Right lobe of liver (tissue), 6 donors: ENCODE measurements around the gene FAM168A. TPM values are rescaled to one million over a fixed set of nuclear protein-coding genes. Genes with fewer than 3 reads are reported as not detected.

ENCODE experiments used
- ATAC-seq, 4 donors: fragments of 200-7000 bp; cut with Tn5 transposase; one replicate each; pipeline ENCODE4 v1.9.1; 2020; ENCODE audit warnings: mild to moderate bottlenecking in 4 of 4, moderate library complexity in 4 of 4
- DNase-seq, 3 donors: peaks; one replicate each; pipeline ENCODE4 v3.0.0-alpha.2; 2020
- H3K27ac ChIP-seq, 3 donors: fragments of 200-600 bp; one replicate each; pipeline ENCODE4 v1.8.0; 2022
- H3K27me3 ChIP-seq, 2 donors: fragments of 200-600 bp; one replicate each; pipeline ENCODE4 v1.8.0; 2022
- H3K36me3 ChIP-seq, 4 donors: fragments of 200-600 bp; sonication (generic) in 1 of 4; one replicate each; pipeline versions ENCODE4 v1.5.1 to v1.8.0; 2017 to 2022; ENCODE audit warnings: control low read depth in 1 of 4
- H3K4me1 ChIP-seq, 4 donors: fragments of 200-600 bp; sonication (generic) in 1 of 4; one replicate each; pipeline versions ENCODE4 v1.5.1 to v1.8.0; 2017 to 2022; ENCODE audit warnings: control low read depth in 1 of 4
- H3K4me3 ChIP-seq, 3 donors: fragments of 200-600 bp; one replicate each; pipeline ENCODE4 v1.8.0; 2022
- H3K9me3 ChIP-seq, 4 donors: fragments of 200-600 bp; sonication (generic) in 1 of 4; one replicate each; pipeline versions ENCODE4 v1.5.1 to v1.8.0; 2017 to 2022; ENCODE audit warnings: control low read depth in 1 of 4
- CTCF ChIP-seq, 4 donors: fragments of 200-600 bp in 3 of 4; fragments of 450-650 bp in 1 of 4; IDR thresholded peaks; one replicate each; pipeline versions ENCODE4 v1.5.1 to v1.8.0; 2016 to 2022; ENCODE audit warnings: antibody characterized with exemption in 4 of 4, mild to moderate bottlenecking in 2 of 4
- POLR2A ChIP-seq: fragments of 450-650 bp; IDR thresholded peaks from one replicate; pipeline ENCODE4 v1.6.1; 2017; ENCODE audit warnings: antibody characterized with exemption, mild to moderate bottlenecking
- WGBS: methylation state at CpG from one replicate; pipeline ENCODE4 v1.1.6; 2018; ENCODE audit warnings: low coverage, low lambda C conversion rate; ENCODE audit not compliant: insufficient coverage; ENCODE audit errors: missing lambda C conversion rate; 5-methylcytosine and 5-hydroxymethylcytosine counted together
- intact Hi-C, 2 donors: fragments of 100-400 bp; cut with DNase I; formaldehyde crosslinking; loops; one replicate each; pipeline versions ENCODE4 v1.11.2 to v1.14.1; 2022
- total RNA-seq, 6 experiments: library from RNA; depleted of rRNA in 2 of 6; stranded (reverse); fragments of >200 nt in 2 of 6; fragmentation: NEBNext Ultra II Directional in 3 of 6; extraction: Animal tissue kit (Norgen Biotek cat#: 25700) in 3 of 6; gene quantifications; one replicate each; pipeline versions ENCODE4 v1.1.0 to v1.2.4, GENCODE V29; 2016 to 2023
- donor health status: DM: no; HTN: yes; CAD: no.
- donor health status: DM: no; HTN: no; CAD: no.
- donor health status: DM: no; HTN: no; CAD: no.
- donor health status: DM: no; HTN: yes; CAD: no.
- donor health status: DM: no; HTN: yes; CAD: no.

The FAM168A gene
- total RNA-seq, 6 experiments from 2014 or later, result 13.0 to 21.5 (median 15.9) TPM

- Histone ChIP-seq H3K4me1 (no peaks in the 10 kb centered on the region), H3K4me3 (no peak overlapping the region), H3K9me3 (no peaks in the 10 kb centered on the region), H3K36me3 (no peaks in the 10 kb centered on the region), H3K27me3 (no peaks in the 10 kb centered on the region), H3K27ac (no peak overlapping the region)
- intact Hi-C loops, result no loop called here
- 52% methylated on average over 2 of the region's 2 CpGs for WGBS
- ATAC-seq (no peak), DNase-seq (no peak)
- no peak for TF ChIP-seq POLR2A
Observed at GRCh38 chr11:73507086-73507485, 90.8 kb downstream of the FAM168A start.

- intact Hi-C loops, result no loop called here
- WGBS, result 79% methylated on average over 2 of the region's 2 CpGs
- no peak overlapping the region for H3K4me3 ChIP-seq
Observed at GRCh38 chr11:73506038-73506437, 91.9 kb downstream of the FAM168A start.

GRCh38 chr11:73498343-73498742 lies 99.6 kb downstream of the FAM168A start:
- intact Hi-C loops, result no loop called here
- no CpG with 5 or more reads among the region's 6 CpGs for WGBS
- DNase-seq (no peak), ATAC-seq (no peak)
- H3K9me3 ChIP-seq, result no peaks in the 10 kb centered on the region
- no peaks in the 10 kb centered on the region for H3K36me3 ChIP-seq
- TF ChIP-seq POLR2A (no peak), CTCF (IDR thresholded peaks at IDR 0.05) (no peak)
- no peak overlapping the region for H3K27ac ChIP-seq
- peaks cover 0 to 15% (median 0%) of the 10 kb centered on the region in 4 donors for H3K4me1 ChIP-seq
- H3K27me3 ChIP-seq, result no peaks in the 10 kb centered on the region
- H3K4me3 ChIP-seq, result no peak overlapping the region

More at GRCh38 chr11:73506038-73506437, 91.9 kb downstream of the FAM168A start:
- TF ChIP-seq POLR2A (no peak), CTCF (IDR thresholded peaks at IDR 0.05) (no peak)
- no peaks in the 10 kb centered on the region for H3K4me1 ChIP-seq
- no peak for ATAC-seq
- H3K36me3 ChIP-seq, result no peaks in the 10 kb centered on the region
- no peaks in the 10 kb centered on the region for H3K9me3 ChIP-seq
- no peak for DNase-seq
- no peak overlapping the region for H3K27ac ChIP-seq
- no peaks in the 10 kb centered on the region for H3K27me3 ChIP-seq

- intact Hi-C loops, result no loop called here
- H3K27ac ChIP-seq, result no peak overlapping the region
- ATAC-seq (no peak), DNase-seq (no peak)
- TF ChIP-seq POLR2A (no peak), CTCF (IDR thresholded peaks at IDR 0.05) (no peak)
- WGBS, result 83% methylated on average over 6 of the region's 6 CpGs
- no peak overlapping the region for H3K4me3 ChIP-seq
- peaks cover 0 to 15% (median 0%) of the 10 kb centered on the region in 4 donors for H3K4me1 ChIP-seq
- H3K36me3 ChIP-seq, result no peaks in the 10 kb centered on the region
- no peaks in the 10 kb centered on the region for H3K9me3 ChIP-seq
- no peaks in the 10 kb centered on the region for H3K27me3 ChIP-seq
Observed at GRCh38 chr11:73496134-73496533, 101.8 kb downstream of the FAM168A start.

GRCh38 chr11:73495731-73496130 lies 102.2 kb downstream of the FAM168A start:
- ATAC-seq (no peak), DNase-seq (no peak)
- Histone ChIP-seq H3K4me1 (peaks cover 0 to 15% (median 0%) of the 10 kb centered on the region in 4 donors), H3K27ac (no peak overlapping the region), H3K9me3 (no peaks in the 10 kb centered on the region), H3K27me3 (no peaks in the 10 kb centered on the region), H3K36me3 (no peaks in the 10 kb centered on the region), H3K4me3 (no peak overlapping the region)
- intact Hi-C loops, result no loop called here
- 100% methylated on average over 2 of the region's 2 CpGs for WGBS
- TF ChIP-seq CTCF (IDR thresholded peaks at IDR 0.05) (no peak), POLR2A (no peak)
